H54 (cell line): ENCODE results near the gene HNRNPLL.

Source experiments
- DNase-seq: peaks from one replicate; pipeline ENCODE4 v3.0.0; 2011; ENCODE audit warnings: low spot score, mixed read lengths; ENCODE audit not compliant: insufficient read length
- FAIRE-seq: peaks from 3 replicates; lab custom pipeline; 2011; peaks lifted over from hg19 to GRCh38; lab: Jason Lieb, UNC
- POLR2A ChIP-seq: IDR thresholded peaks from 2 replicates; pipeline ENCODE4 v1.6.1; 2011; ENCODE audit warnings: low read depth, mild to moderate bottlenecking, low read length

Gene HNRNPLL

DNA sequence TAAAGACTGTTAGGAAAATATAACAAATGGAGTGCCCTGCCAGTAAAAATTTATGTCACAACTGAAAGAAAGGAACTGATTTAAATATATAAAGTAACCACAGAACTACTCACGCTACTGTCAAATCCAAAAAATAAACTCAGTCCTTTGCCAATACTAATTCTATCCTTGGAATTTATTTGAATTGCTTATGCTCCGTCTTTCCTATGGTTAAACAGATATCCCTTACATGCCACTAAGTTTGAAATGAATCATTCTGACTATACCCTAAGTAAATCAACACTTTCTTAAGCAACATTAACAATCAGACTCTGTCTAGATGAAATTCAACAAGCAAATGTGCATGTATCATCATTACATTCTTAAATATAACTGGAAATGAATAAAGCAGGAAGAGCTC lies 9.8 kb downstream of the HNRNPLL start:
- TF ChIP-seq POLR2A, result no peak
- FAIRE-seq (peak; percentile 84), DNase-seq (no peak)

DNA sequence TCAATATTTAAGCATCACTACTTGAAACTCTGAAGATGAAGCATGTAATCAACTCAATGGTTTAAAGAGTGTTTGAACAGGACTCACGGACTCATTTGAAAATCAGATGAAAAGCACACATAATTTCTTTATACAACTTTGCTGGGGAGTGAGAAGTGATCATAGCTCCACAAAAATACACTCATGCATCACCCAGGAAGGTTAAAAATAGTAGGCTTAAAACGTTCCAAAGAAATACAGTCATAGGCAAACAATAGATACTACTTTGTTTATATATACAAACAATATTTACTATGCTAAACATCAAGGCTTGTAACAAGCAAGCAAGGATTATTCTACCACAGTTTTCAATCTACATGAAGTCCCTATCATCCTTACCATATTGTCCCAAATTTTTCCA lies 11.6 kb downstream of the HNRNPLL start:
- no peak for TF ChIP-seq POLR2A
- DNase-seq (no peak), FAIRE-seq (peak; percentile 62)

- no peak for FAIRE-seq
- no peak for TF ChIP-seq POLR2A
- DNase-seq, result no peak
These were observed 12.7 kb downstream of the HNRNPLL start for GRCh38 chr2:38590053-38590452.

DNA sequence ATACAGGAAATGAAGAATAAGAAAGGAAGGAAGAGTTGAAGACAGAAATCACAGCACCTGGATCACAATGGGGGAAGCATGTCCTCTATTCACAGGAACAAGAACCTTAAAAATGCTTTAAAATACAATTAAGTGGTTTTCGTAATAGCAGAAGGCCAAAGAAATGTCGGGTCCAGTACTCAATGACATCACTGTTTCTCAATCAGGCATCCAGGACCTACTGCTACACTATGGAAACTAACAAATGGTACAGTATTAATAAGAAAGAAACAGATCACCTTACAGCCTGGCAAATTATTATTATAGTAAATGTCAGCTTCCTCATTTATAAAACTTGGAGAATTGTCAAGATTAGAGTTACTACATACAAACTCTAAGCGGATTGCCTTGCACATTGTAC lies 15.8 kb downstream of the HNRNPLL start:
- DNase-seq, result no peak
- no peak for FAIRE-seq
- no peak for TF ChIP-seq POLR2A

- no peak for FAIRE-seq
- TF ChIP-seq POLR2A, result no peak
- no peak for DNase-seq
These were observed 17.8 kb downstream of the HNRNPLL start for GRCh38 chr2:38584881-38585280.

DNA sequence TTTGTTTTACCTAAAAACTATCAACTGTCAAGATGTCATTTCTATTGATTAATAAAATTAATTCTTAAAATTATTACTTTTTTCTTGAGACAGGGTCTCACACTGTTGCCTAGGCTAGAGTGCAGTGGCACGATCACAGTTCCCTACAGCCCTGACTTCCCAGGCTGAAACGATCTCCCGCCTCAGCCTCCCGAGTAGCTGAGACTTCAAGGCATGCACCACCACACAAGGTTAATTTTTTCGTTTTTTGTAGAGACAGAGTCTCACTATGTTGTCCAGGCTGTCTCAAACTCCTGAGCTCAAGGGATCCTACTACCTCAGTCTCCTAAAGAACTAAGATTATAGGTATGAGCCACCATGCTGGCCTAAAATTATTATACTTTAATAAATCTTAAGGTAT lies 18.7 kb downstream of the HNRNPLL start:
- no peak for FAIRE-seq
- no peak for DNase-seq
- TF ChIP-seq POLR2A, result no peak

- no peak for TF ChIP-seq POLR2A
- FAIRE-seq (no peak), DNase-seq (no peak)
These were observed 19.2 kb downstream of the HNRNPLL start for GRCh38 chr2:38583524-38583923.

DNA sequence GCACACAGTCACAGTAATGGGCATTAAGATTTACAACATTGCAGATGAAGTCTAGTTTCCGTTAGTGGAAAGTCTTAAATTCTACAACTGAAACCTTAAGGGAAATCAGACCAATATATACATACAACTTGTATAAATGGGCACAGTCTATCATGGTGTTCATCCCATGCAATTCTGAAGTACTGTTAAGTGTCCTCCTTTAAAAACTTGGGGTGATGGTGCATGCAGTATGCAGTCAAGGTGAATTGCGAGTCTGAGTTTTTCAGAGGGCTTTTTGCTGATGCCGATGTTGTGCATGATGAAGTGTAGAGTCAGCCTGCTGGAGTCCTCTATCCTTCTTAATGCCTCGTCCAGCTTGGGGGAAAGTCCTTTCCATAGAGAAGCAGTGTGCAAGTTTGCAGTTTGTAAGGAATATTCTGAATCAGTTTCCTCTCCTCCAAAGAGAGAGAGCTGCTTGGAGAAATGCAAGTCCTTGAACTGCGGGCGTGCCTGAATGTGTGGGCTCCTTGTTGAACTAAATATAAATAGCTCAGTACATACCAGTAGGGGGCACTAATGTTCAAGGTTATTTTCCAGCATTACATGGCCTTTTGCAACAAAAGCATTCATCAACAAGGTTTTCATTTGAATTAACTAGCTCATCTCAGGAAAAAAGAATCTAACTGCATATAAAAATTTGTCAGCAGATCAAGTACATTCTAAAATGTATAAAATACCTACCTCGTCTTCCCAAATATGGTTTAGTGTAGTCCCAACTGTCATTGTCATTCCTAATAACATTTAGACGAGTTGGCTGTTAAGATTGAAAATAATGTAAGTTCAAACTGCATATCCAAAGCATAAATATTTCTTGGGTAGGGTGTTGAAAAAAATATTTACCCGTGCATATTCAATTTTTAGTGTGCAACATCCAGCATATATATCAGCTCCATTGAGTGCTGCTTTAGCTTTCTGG lies 21.3 kb downstream of the HNRNPLL start:
- DNase-seq (no peak), FAIRE-seq (peak; percentile 82)
- no peak for TF ChIP-seq POLR2A

- DNase-seq (no peak), FAIRE-seq (peak; percentile 41)
- no peak for TF ChIP-seq POLR2A
These were observed 22.6 kb downstream of the HNRNPLL start for GRCh38 chr2:38580115-38580636.

GRCh38 chr2:38578832-38579231 lies 23.9 kb downstream of the HNRNPLL start:
- DNase-seq (no peak), FAIRE-seq (peak; percentile 66)
- no peak for TF ChIP-seq POLR2A

DNA sequence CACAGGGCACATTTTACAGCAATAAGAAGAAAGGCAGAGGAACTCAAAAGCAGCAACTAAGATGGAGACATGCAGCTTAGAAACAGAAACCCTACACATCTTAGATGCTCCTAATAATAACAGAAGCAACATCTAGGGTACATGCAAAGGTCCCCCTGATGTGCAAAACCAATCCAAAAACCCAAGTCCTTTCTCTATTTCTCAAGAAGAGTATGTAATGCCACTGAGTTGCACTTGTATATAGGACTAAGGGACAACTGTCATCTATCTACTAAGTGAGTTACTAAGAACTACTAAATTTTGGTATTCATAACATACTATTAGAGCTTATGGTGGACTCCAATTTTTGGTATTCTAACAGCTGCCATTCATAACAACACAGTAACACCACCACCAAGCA lies 28.4 kb downstream of the HNRNPLL start:
- FAIRE-seq, result peak; percentile 6

DNA sequence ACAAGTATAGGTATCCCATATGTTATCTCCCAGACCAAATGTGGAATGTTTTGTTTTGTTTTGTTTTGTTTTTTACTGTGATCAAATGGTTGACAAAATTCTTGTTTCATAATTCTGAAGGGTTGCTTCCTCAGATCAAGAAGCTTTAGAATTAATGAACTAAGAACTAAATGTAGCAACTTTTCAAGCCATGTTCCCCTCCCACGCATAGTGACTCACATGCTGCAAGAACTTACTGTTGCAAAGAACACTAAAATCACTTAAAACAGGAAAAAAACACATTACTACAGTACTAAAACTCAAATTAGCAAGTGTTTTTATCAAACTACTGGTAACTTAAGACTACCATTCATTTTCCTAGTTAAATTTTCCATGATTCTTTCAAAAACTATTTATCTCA lies 30.6 kb downstream of the HNRNPLL start:
- FAIRE-seq (no peak), DNase-seq (no peak)
- TF ChIP-seq POLR2A, result no peak

More for the DNA sequence above, 28.4 kb downstream of the HNRNPLL start:
- DNase-seq, result no peak
- no peak for TF ChIP-seq POLR2A

DNA sequence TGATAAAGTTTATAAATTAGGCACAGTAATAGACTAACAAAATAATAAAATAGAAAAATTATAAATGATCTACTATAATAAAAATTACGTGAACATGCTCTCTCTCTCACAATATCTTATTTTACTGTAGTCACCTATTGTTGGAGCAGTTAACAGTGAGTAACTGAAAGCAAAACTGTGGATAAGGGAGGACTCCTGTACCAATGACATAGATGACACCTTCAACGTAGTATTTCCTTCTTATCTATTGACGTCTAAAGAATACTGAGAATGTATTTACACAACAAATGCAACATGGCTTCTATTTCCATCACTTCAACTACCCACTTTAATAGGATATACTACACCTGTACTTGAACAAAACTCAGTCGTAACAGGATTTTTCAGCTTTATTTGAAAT lies 31.5 kb downstream of the HNRNPLL start:
- no peak for TF ChIP-seq POLR2A
- DNase-seq (no peak), FAIRE-seq (no peak)

DNA sequence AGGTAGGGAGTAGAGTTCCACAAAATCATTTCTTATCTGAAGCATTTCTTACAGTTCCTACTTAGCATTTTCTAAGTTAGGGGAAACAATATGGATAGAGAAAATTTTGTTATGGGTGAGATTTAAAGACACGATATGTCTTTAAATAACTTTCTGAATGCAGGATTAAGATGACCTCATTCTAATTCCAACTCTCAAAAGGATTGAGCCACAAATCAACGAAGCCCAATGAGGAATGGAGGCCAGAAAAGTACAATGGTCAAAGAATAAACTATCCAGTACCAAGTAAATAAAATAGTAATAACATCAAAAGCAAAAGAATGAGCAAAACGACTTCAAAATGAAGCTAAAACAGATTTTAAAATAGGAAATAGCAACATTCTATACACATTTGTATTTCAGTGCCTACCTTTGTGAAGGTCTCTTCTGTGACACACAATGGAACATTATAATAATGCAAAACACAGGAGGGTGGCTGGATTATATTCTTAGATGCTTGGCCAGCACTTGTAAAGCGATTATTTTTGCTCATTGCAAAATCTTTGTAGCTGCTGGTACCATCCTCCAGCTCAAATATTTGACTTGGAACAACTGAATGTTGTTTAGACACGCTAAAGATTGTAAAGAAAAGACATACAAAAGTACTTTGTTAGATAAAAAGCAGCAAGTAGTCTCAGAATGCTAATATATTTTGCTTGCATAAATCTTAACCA lies 33.8 kb downstream of the HNRNPLL start:
- DNase-seq (no peak), FAIRE-seq (no peak)
- no peak for TF ChIP-seq POLR2A
